ENCODE results near the gene TSPAN6.

DNA sequence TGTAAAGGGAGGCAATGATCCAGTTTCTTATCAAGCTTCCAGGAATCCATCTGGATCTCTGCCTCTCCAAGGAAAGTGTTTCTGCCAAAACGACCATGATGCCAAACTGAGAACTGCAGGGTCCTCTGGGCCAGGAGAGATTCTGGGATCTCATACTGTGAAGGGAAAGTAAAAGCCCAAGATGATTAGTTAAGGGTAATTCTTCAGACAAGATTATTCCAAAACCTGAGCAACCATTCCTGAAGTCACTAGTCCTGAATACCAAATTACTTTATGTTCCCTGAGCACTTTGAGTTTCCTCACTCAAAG lies 49.3 kb upstream of the TSPAN6 start:
- TF ChIP-seq EZH2 (IDR thresholded peaks at IDR 0.05): no peak
- no peak for TF ChIP-seq POLR2AphosphoS5 (IDR thresholded peaks at IDR 0.05; ENCODE audit: borderline replicate concordance, low read depth, low read length)

Data from SK-N-MC (cell line).